NB4 (cell line): ENCODE data around the gene CALR.
"Not testable (repeated sequence)": the region's sequence is repeated elsewhere in the genome, so short reads cannot be mapped to it uniquely, and the experiment has no call there.

Source experiments
- DNase-seq: peaks from one replicate; pipeline ENCODE4 v3.0.0; 2010; ENCODE audit warnings: low read depth
- H3K4me3 ChIP-seq: one replicate; pipeline ENCODE4 v1.5.1; 2011; ENCODE audit warnings: mild to moderate bottlenecking, low read depth, low read length, moderate library complexity
- CTCF ChIP-seq: IDR thresholded peaks from one replicate; pipeline ENCODE4 v1.5.1; 2012; ENCODE audit warnings: low read depth, low read length
- MAX ChIP-seq: IDR thresholded peaks from 2 replicates; pipeline ENCODE4 v1.6.1; 2011; ENCODE audit warnings: low read depth, low read length
- MYC ChIP-seq: IDR thresholded peaks from 2 replicates; pipeline ENCODE4 v1.6.1; 2011; ENCODE audit warnings: low read depth, low read length
- POLR2A ChIP-seq: IDR thresholded peaks from 2 replicates; pipeline ENCODE4 v1.6.1; 2011; ENCODE audit warnings: mild to moderate bottlenecking; ENCODE audit not compliant: insufficient read length; ENCODE audit errors: extremely low read depth

CALR gene

GRCh38 chr19:12937927-12938778 lies at the start of gene CALR:
CALR (plus strand) TSS chr19:12938609; CDS start chr19:12938680, 71 bp downstream.
- H3K4me3 ChIP-seq, result peak within 1 kb of the TSS; percentile 100
- DNase-seq, result peak; percentile 99
- TF ChIP-seq CTCF (no peak), MAX (peak; percentile 78), POLR2A (peak; percentile 98), MYC (peak; percentile 75)

- not testable (repeated sequence) for DNase-seq
- 0 out of 2 replicates have a peak, but pooled peaks have one; percentile 6 for TF ChIP-seq MYC
- H3K4me3 ChIP-seq, result peak overlapping the region; percentile 46
Measured at GRCh38 chr19:12890299-12890786, 48.1 kb upstream of the CALR start.

GRCh38 chr19:12890787-12891552 lies 47.4 kb upstream of the CALR start, which contains the start of gene GCDH:
GCDH (plus strand) TSS chr19:12891160; CDS start chr19:12891305, 145 bp downstream.
- peak; percentile 99 for DNase-seq
- TF ChIP-seq POLR2A (peak; percentile 41), CTCF (no peak), MYC (peak; percentile 79), MAX (peak; percentile 70)
- peak within 1 kb of the TSS; percentile 97 for H3K4me3 ChIP-seq

- peak overlapping the region; percentile 97 for H3K4me3 ChIP-seq
- TF ChIP-seq MYC (no peak), MAX (no peak), CTCF (no peak), POLR2A (no peak)
- DNase-seq, result no peak
Measured at GRCh38 chr19:12891553-12892021, 46.8 kb upstream of the CALR start.

- H3K4me3 ChIP-seq, result no peak overlapping the region
- DNase-seq, result no peak
- TF ChIP-seq MAX (no peak), POLR2A (no peak), CTCF (no peak), MYC (no peak)
Measured at GRCh38 chr19:12893582-12893981, 44.8 kb upstream of the CALR start.
